OCI-LY7 (cell line): ENCODE data around the gene GPR183. TPM values are rescaled to one million over a fixed set of nuclear protein-coding genes. Genes with fewer than 3 reads are reported as not detected.

Experiments used
- BruUV-seq: library from RNA; stranded (reverse); fragments of 400-500 nt; replicated peaks from 2 replicates; lab custom pipeline; 2021; lab: Mats Ljungman, UMichigan
- CTCF ChIA-PET: fragments of 300-600 bp; sonication (Branson Sonifier 250); formaldehyde crosslinking; loops from one replicate; lab custom pipeline; 2022; ENCODE audit warnings: antibody characterized with exemption; ENCODE audit not compliant: unreplicated experiment; lab: Charles Lee
- POLR2A ChIA-PET: fragments of 300-600 bp; sonication (Branson Sonifier 250); formaldehyde crosslinking; loops from one replicate; lab custom pipeline; 2022; ENCODE audit warnings: antibody characterized with exemption; lab: Charles Lee
- DNase-seq: peaks from one replicate; pipeline ENCODE4 v3.0.0-alpha.2; 2015; ENCODE audit warnings: low spot score
- H2AFZ ChIP-seq: fragments of 200-600 bp; sonication (generic), shearing (Covaris generic); 2 replicates; pipeline ENCODE4 v1.6.1; 2014; ENCODE audit warnings: mild to moderate bottlenecking, antibody characterized with exemption, low read length, moderate library complexity
- H3K27ac ChIP-seq: fragments of 200-600 bp; sonication (generic); 2 replicates; pipeline ENCODE4 v1.5.1; 2014; ENCODE audit warnings: mixed run types, low read depth, mild to moderate bottlenecking, moderate library complexity, low read length, inconsistent platforms; ENCODE audit not compliant: poor library complexity, severe bottlenecking
- H3K36me3 ChIP-seq: fragments of 200-600 bp; sonication (generic); 2 replicates; pipeline ENCODE4 v1.6.1; 2014; ENCODE audit warnings: mild to moderate bottlenecking, antibody characterized with exemption, low read length, moderate library complexity, mixed read lengths; ENCODE audit not compliant: insufficient read depth
- H3K4me1 ChIP-seq: fragments of 200-600 bp; sonication (generic); 2 replicates; pipeline ENCODE4 v1.5.1; 2014; ENCODE audit warnings: mild to moderate bottlenecking, low read length; ENCODE audit not compliant: insufficient read depth, poor library complexity, severe bottlenecking
- H3K4me2 ChIP-seq: fragments of 200-600 bp; sonication (generic); 2 replicates; pipeline ENCODE4 v1.6.1; 2014; ENCODE audit warnings: mild to moderate bottlenecking, low read length
- H3K4me3 ChIP-seq: fragments of 200-600 bp; sonication (generic); 2 replicates; pipeline ENCODE4 v1.5.1; 2014; ENCODE audit warnings: mild to moderate bottlenecking, low read depth, low read length; ENCODE audit not compliant: poor library complexity, severe bottlenecking
- H3K79me2 ChIP-seq: fragments of 200-600 bp; sonication (generic); 2 replicates; pipeline ENCODE4 v1.6.1; 2016; ENCODE audit warnings: low read depth, mild to moderate bottlenecking, low read length, moderate library complexity, mixed read lengths; ENCODE audit not compliant: insufficient read depth
- H3K9me2 ChIP-seq: fragments of 200-600 bp; sonication (generic); 2 replicates; pipeline ENCODE4 v1.6.1; 2016; ENCODE audit warnings: mild to moderate bottlenecking, low read length, mixed read lengths; ENCODE audit not compliant: insufficient read depth
- H3K9me3 ChIP-seq: fragments of 200-600 bp; sonication (generic); 2 replicates; pipeline ENCODE4 v1.6.1; 2014; ENCODE audit warnings: mild to moderate bottlenecking, mixed run types, low read length, mixed read lengths
- H4K20me1 ChIP-seq: fragments of 200-600 bp; sonication (generic); 2 replicates; pipeline ENCODE4 v1.6.1; 2014; ENCODE audit warnings: mild to moderate bottlenecking, antibody characterized with exemption, low read length, moderate library complexity, mixed read lengths; ENCODE audit not compliant: insufficient read depth
- EZH2phosphoT487 ChIP-seq: fragments of 200-600 bp; sonication (generic); IDR thresholded peaks from 2 replicates; pipeline ENCODE4 v1.6.1; 2018; ENCODE audit warnings: low read depth, borderline replicate concordance, mild to moderate bottlenecking, mixed run types, antibody characterized with exemption, low read length, moderate library complexity, mixed read lengths
- intact Hi-C: fragments of 100-400 bp; cut with micrococcal nuclease; formaldehyde crosslinking; loops from one replicate; pipeline ENCODE4 v1.10.0; 2022; ENCODE audit not compliant: unreplicated experiment
- total RNA-seq, 2 experiments: library from RNA; depleted of rRNA in 1 of 2; stranded (reverse); fragments of >200 nt in 1 of 2; shearing (Covaris generic) in 1 of 2; gene quantifications; 2 replicates each; pipeline ENCODE4 v1.2.3, GENCODE V29; 2014 to 2022
- TF ChIP-seq, protein P1 (sequence below): fragments of 200-600 bp; sonication (generic); conservative IDR thresholded peaks from 2 replicates; pipeline ENCODE4 v1.5.1; 2014; ENCODE audit warnings: mild to moderate bottlenecking, antibody characterized with exemption, low read length, moderate library complexity, mixed read lengths

Gene GPR183
- total RNA-seq, 2 experiments from 2014 or later, result not detected

DNA sequence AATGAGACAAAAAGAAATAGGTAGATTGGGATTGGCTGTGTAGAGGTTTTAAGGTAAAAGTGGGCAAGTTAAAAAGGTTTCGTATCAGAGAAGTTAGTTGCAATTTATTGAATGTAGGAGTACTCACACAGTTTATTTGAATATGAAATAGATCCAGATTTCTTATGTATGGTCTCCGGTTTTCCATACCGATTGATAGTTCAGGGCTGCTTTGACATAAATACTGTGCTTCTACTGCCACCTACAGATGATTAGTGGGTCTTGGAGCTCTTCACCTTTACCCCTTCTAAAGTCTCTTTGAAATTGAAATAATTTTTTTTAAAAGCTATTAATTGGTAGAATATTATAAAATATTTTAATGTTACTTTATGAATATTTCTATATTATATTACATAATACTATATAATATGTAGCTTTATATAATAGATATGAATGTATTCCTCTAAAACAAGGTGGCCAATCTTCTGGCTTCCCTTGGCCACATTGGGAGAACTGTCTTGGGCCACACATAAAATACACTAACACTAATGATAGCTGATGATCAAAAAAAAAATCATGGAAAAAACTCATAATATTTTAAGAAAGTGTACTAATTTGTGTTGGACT, 41.3 kb downstream of the GPR183 start:
- peaks cover 3% of the 10 kb centered on the region; the same call in 1 of the 2 replicates for H3K36me3 ChIP-seq
- TF ChIP-seq EZH2phosphoT487, result no peak
- TF ChIP-seq, protein P1, sequence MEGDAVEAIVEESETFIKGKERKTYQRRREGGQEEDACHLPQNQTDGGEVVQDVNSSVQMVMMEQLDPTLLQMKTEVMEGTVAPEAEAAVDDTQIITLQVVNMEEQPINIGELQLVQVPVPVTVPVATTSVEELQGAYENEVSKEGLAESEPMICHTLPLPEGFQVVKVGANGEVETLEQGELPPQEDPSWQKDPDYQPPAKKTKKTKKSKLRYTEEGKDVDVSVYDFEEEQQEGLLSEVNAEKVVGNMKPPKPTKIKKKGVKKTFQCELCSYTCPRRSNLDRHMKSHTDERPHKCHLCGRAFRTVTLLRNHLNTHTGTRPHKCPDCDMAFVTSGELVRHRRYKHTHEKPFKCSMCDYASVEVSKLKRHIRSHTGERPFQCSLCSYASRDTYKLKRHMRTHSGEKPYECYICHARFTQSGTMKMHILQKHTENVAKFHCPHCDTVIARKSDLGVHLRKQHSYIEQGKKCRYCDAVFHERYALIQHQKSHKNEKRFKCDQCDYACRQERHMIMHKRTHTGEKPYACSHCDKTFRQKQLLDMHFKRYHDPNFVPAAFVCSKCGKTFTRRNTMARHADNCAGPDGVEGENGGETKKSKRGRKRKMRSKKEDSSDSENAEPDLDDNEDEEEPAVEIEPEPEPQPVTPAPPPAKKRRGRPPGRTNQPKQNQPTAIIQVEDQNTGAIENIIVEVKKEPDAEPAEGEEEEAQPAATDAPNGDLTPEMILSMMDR, result peak; percentile 78
- no peak overlapping the region for H3K4me2 ChIP-seq
- intact Hi-C loops, result loop anchor here (1.0 to 10.0 kb wide), 4 partner anchors 65 to 421 kb away; partner anchors contain the start of gene UBAC2
- no peak overlapping the region for H3K27ac ChIP-seq
- no peak overlapping the region for H2AFZ ChIP-seq
- peaks cover 55% of the 10 kb centered on the region for H3K4me1 ChIP-seq
- peak; percentile 61 for DNase-seq
- ChIA-PET CTCF (interaction anchor here (0.6 to 3.3 kb wide), 2 partner anchors 67 to 90 kb away, joined by 3 to 18 read pairs; no protein-coding TSS in a partner anchor), POLR2A (interaction anchor here (0.5 to 1.9 kb wide), 6 partner anchors 9 to 193 kb away, joined by 3 to 6 read pairs (median 3); no protein-coding TSS in a partner anchor)
- H4K20me1 ChIP-seq, result peaks cover 5% of the 10 kb centered on the region; the same call in 1 of the 2 replicates
- no peak overlapping the region for H3K4me3 ChIP-seq
- H3K9me2 ChIP-seq, result no peaks in the 10 kb centered on the region
- no peaks in the 10 kb centered on the region for H3K9me3 ChIP-seq
- H3K79me2 ChIP-seq, result no peaks in the 10 kb centered on the region
- no TSS peak for BruUV-seq

DNA sequence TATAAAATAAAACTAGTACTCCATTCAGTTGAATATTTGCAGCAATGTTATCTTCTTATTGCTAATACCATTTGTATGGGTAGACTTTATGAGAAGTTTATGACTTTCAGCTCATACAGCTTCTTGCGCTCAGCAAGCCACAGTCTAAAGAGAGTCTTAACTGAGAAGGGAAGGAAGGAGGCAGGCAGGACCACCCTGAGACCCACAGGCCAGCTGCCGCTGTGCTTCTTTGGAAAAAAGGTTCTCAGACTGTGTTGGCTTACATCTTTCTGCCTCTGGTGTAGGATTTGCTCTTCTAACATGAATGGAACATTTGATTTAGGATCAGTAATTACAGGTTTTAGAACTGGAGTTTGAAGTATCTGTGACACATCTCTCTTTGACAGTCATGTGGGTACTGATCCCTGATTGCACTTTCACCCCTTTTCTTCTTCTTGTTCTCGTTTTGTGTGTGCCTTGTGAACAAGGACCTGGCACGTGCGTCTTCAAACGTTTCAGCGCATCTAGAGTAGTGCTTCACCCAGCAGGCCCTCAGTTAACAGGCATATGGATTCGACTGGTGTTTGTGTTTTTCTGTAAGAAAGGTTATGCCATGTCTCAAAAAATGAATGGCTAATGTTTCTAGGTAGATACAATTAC, 41.9 kb downstream of the GPR183 start:
- H3K36me3 ChIP-seq, result peaks cover 5% of the 10 kb centered on the region; the same call in 1 of the 2 replicates
- H3K9me2 ChIP-seq, result no peaks in the 10 kb centered on the region
- peaks cover 55% of the 10 kb centered on the region for H3K4me1 ChIP-seq
- no peak for DNase-seq
- POLR2A ChIA-PET, result interaction anchor here (0.6 to 1.9 kb wide), 4 partner anchors 8 to 192 kb away, joined by 3 to 6 read pairs (median 3); no protein-coding TSS in a partner anchor
- no peak overlapping the region for H3K4me3 ChIP-seq
- H3K4me2 ChIP-seq, result no peak overlapping the region
- CTCF ChIA-PET, result interaction anchor here (3.3 kb wide), 1 partner anchor 89 kb away, joined by 18 read pairs; no protein-coding TSS in a partner anchor
- no peak overlapping the region for H2AFZ ChIP-seq
- no peaks in the 10 kb centered on the region for H3K9me3 ChIP-seq
- TF ChIP-seq, protein P1, result no peak
- no peak for TF ChIP-seq EZH2phosphoT487
- H4K20me1 ChIP-seq, result peaks cover 5% of the 10 kb centered on the region; the same call in 1 of the 2 replicates
- H3K27ac ChIP-seq, result peak overlapping the region; percentile 29
- intact Hi-C loops, result loop anchor here (5.0 to 10.0 kb wide), 2 partner anchors 122 to 420 kb away; no protein-coding TSS in a partner anchor
- peaks cover 5% of the 10 kb centered on the region; the same call in 1 of the 2 replicates for H3K79me2 ChIP-seq
- BruUV-seq, result no TSS peak
